HEK293 (cell line): ENCODE data around the gene PARD3B.

Experiments used
- CTCF ChIA-PET: fragments of 350-600 bp; formaldehyde crosslinking; extraction: SDS; loops from one replicate; lab custom pipeline; 2021; ENCODE audit warnings: antibody characterized with exemption; lab: Yijun Ruan, JAX
- POLR2A ChIA-PET: fragments of 300-600 bp; formaldehyde crosslinking; extraction: SDS; loops from one replicate; lab custom pipeline; 2020; ENCODE audit warnings: antibody characterized with exemption, inconsistent platforms; lab: Yijun Ruan, JAX
- H3K27ac ChIP-seq: fragments of 200-500 bp; sonication (Bioruptor generic); 2 replicates; pipeline ENCODE4 v1.5.1; 2014; ENCODE audit warnings: low read depth, low read length, control low read depth, inconsistent platforms; ENCODE audit errors: extremely low read depth
- H3K36me3 ChIP-seq, 2 experiments: fragments of 200-500 bp in 1 of 2; sonication (Bioruptor generic) in 1 of 2; 1 replicate in 1 of 2; 2 replicates in 1 of 2; pipeline ENCODE4 v1.5.1; 2014 to 2017; ENCODE audit warnings: inconsistent platforms in 2 of 2, low read length in 2 of 2; ENCODE audit not compliant: control insufficient read depth in 2 of 2, insufficient read depth in 1 of 2
- H3K4me1 ChIP-seq: fragments of 200-500 bp; sonication (Bioruptor generic); 2 replicates; pipeline ENCODE4 v1.5.1; 2014; ENCODE audit warnings: mild to moderate bottlenecking, low read length, inconsistent platforms; ENCODE audit not compliant: control insufficient read depth, insufficient read depth
- H3K4me3 ChIP-seq: 2 replicates; pipeline ENCODE4 v1.5.1; 2011; ENCODE audit warnings: low read depth, mild to moderate bottlenecking, control low read depth, low read length, moderate library complexity
- H3K9me3 ChIP-seq: fragments of 200-500 bp; sonication (Bioruptor generic); 2 replicates; pipeline ENCODE4 v1.5.1; 2014; ENCODE audit warnings: low read depth, low read length, inconsistent platforms; ENCODE audit not compliant: control insufficient read depth, insufficient read depth
- FEZF1 ChIP-seq: fragments of 450-650 bp; formaldehyde crosslinking; IDR thresholded peaks from 2 replicates; pipeline ENCODE4 v1.5.1; 2016; ENCODE audit warnings: missing biosample characterization, missing genetic modification characterization
- HOXD13 ChIP-seq: sonication (generic); formaldehyde crosslinking; IDR thresholded peaks from 2 replicates; pipeline ENCODE4 v1.8.0; 2022; ENCODE audit warnings: missing genetic modification reagents, borderline replicate concordance
- PRDM1 ChIP-seq: fragments of 450-650 bp; formaldehyde crosslinking; IDR thresholded peaks from 2 replicates; pipeline ENCODE4; 2016; ENCODE audit warnings: missing biosample characterization, missing genetic modification characterization
- SCRT2 ChIP-seq: fragments of 450-650 bp; formaldehyde crosslinking; IDR thresholded peaks from 2 replicates; pipeline ENCODE4 v1.5.1; 2016; ENCODE audit warnings: missing biosample characterization, missing genetic modification characterization
- ZBTB17 ChIP-seq: fragments of 450-650 bp; formaldehyde crosslinking; IDR thresholded peaks from 2 replicates; pipeline ENCODE4 v1.5.1; 2016; ENCODE audit warnings: missing biosample characterization, missing genetic modification characterization
- ZNF121 ChIP-seq: fragments of 450-650 bp; formaldehyde crosslinking; IDR thresholded peaks from 2 replicates; pipeline ENCODE4 v1.5.1; 2016; ENCODE audit warnings: missing biosample characterization, missing genetic modification characterization
- ZNF221 ChIP-seq: fragments of 450-650 bp; formaldehyde crosslinking; IDR thresholded peaks from 2 replicates; pipeline ENCODE4 v1.5.1; 2017; ENCODE audit warnings: missing biosample characterization, missing genetic modification characterization, borderline replicate concordance
- ZNF514 ChIP-seq: fragments of 450-650 bp; formaldehyde crosslinking; IDR thresholded peaks from 2 replicates; pipeline ENCODE4 v1.5.1; 2016; ENCODE audit warnings: missing biosample characterization, missing genetic modification characterization
- ZNF530 ChIP-seq: fragments of 450-650 bp; formaldehyde crosslinking; IDR thresholded peaks from 2 replicates; pipeline ENCODE4 v1.5.1; 2016; ENCODE audit warnings: low read depth, missing biosample characterization, missing genetic modification characterization
- ZNF76 ChIP-seq: fragments of 450-650 bp; formaldehyde crosslinking; IDR thresholded peaks from 2 replicates; pipeline ENCODE4; 2016; ENCODE audit warnings: low read depth, missing biosample characterization, missing genetic modification characterization, borderline replicate concordance
- ZNF768 ChIP-seq: fragments of 450-650 bp; formaldehyde crosslinking; IDR thresholded peaks from 2 replicates; pipeline ENCODE4 v1.5.1; 2018; ENCODE audit warnings: missing biosample characterization, mild to moderate bottlenecking, missing genetic modification characterization
- ZSCAN23 ChIP-seq: fragments of 450-650 bp; formaldehyde crosslinking; IDR thresholded peaks from 2 replicates; pipeline ENCODE4 v1.5.1; 2016; ENCODE audit warnings: missing biosample characterization, missing genetic modification characterization
- TF ChIP-seq, protein P1 (sequence below): fragments of 450-650 bp; formaldehyde crosslinking; IDR thresholded peaks from 2 replicates; pipeline ENCODE4 v1.5.1; 2016; ENCODE audit warnings: missing biosample characterization, missing genetic modification characterization
- TF ChIP-seq, protein P2 (sequence below): fragments of 450-650 bp; formaldehyde crosslinking; IDR thresholded peaks from 2 replicates; pipeline ENCODE4 v1.5.1; 2017; ENCODE audit warnings: missing biosample characterization, missing genetic modification characterization
- TF ChIP-seq, protein P3 (sequence below): fragments of 450-650 bp; formaldehyde crosslinking; IDR thresholded peaks from 2 replicates; pipeline ENCODE4 v1.5.1; 2016; ENCODE audit warnings: missing biosample characterization, missing genetic modification characterization
- TF ChIP-seq, protein P4 (sequence below): fragments of 450-650 bp; formaldehyde crosslinking; IDR thresholded peaks from 2 replicates; pipeline ENCODE4 v1.5.1; 2017; ENCODE audit warnings: missing biosample characterization, missing genetic modification characterization
- TF ChIP-seq, protein P5 (sequence below): fragments of 450-650 bp; formaldehyde crosslinking; IDR thresholded peaks from 2 replicates; pipeline ENCODE4 v1.5.1; 2016; ENCODE audit warnings: missing biosample characterization, missing genetic modification characterization
- TF ChIP-seq, protein P6 (sequence below): fragments of 450-650 bp; formaldehyde crosslinking; IDR thresholded peaks from 2 replicates; pipeline ENCODE4 v1.5.1; 2016; ENCODE audit warnings: missing biosample characterization, missing genetic modification characterization
- TF ChIP-seq, protein P7 (sequence below): fragments of 450-650 bp; formaldehyde crosslinking; IDR thresholded peaks from 2 replicates; pipeline ENCODE4 v1.5.1; 2016; ENCODE audit warnings: missing biosample characterization, missing genetic modification characterization

The PARD3B gene

DNA sequence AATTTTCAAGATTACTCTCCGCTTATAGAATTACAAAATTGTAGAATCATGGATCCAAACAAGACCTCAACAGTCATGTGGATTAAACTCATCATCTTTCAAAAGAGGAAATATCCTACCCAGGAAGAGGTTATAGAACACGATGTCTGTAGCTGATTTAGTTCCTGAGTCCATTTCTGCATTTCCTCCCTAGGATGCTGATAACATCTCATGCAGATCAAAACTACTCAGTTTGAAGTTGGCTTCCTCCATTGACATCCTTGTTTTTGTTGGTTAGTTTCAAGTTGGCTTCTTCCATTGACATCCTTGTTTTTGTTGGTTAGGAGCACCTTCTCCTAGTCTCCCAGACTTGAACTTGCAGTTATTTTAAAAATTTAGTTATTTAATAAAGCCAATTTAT, 147.5 kb downstream of the PARD3B start (continued):
- TF ChIP-seq, protein P1, sequence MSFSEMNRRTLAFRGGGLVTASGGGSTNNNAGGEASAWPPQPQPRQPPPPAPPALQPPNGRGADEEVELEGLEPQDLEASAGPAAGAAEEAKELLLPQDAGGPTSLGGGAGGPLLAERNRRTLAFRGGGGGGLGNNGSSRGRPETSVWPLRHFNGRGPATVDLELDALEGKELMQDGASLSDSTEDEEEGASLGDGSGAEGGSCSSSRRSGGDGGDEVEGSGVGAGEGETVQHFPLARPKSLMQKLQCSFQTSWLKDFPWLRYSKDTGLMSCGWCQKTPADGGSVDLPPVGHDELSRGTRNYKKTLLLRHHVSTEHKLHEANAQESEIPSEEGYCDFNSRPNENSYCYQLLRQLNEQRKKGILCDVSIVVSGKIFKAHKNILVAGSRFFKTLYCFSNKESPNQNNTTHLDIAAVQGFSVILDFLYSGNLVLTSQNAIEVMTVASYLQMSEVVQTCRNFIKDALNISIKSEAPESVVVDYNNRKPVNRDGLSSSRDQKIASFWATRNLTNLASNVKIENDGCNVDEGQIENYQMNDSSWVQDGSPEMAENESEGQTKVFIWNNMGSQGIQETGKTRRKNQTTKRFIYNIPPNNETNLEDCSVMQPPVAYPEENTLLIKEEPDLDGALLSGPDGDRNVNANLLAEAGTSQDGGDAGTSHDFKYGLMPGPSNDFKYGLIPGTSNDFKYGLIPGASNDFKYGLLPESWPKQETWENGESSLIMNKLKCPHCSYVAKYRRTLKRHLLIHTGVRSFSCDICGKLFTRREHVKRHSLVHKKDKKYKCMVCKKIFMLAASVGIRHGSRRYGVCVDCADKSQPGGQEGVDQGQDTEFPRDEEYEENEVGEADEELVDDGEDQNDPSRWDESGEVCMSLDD (tag by site-specific recombination) = no peak
- TF ChIP-seq PRDM1 (tag by site-specific recombination) (no peak), ZNF530 (tag by site-specific recombination) (no peak), ZNF768 (no peak), ZNF76 (no peak), SCRT2 (no peak)
- TF ChIP-seq, protein P2, sequence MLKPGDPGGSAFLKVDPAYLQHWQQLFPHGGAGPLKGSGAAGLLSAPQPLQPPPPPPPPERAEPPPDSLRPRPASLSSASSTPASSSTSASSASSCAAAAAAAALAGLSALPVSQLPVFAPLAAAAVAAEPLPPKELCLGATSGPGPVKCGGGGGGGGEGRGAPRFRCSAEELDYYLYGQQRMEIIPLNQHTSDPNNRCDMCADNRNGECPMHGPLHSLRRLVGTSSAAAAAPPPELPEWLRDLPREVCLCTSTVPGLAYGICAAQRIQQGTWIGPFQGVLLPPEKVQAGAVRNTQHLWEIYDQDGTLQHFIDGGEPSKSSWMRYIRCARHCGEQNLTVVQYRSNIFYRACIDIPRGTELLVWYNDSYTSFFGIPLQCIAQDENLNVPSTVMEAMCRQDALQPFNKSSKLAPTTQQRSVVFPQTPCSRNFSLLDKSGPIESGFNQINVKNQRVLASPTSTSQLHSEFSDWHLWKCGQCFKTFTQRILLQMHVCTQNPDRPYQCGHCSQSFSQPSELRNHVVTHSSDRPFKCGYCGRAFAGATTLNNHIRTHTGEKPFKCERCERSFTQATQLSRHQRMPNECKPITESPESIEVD (tag by site-specific recombination) = no peak
- TF ChIP-seq, protein P3, sequence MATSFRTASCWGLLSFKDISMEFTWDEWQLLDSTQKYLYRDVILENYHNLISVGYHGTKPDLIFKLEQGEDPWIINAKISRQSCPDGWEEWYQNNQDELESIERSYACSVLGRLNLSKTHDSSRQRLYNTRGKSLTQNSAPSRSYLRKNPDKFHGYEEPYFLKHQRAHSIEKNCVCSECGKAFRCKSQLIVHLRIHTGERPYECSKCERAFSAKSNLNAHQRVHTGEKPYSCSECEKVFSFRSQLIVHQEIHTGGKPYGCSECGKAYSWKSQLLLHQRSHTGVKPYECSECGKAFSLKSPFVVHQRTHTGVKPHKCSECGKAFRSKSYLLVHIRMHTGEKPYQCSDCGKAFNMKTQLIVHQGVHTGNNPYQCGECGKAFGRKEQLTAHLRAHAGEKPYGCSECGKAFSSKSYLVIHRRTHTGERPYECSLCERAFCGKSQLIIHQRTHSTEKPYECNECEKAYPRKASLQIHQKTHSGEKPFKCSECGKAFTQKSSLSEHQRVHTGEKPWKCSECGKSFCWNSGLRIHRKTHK (tag by site-specific recombination) = no peak
- TF ChIP-seq, all 188 proteins: peak for 0

DNA sequence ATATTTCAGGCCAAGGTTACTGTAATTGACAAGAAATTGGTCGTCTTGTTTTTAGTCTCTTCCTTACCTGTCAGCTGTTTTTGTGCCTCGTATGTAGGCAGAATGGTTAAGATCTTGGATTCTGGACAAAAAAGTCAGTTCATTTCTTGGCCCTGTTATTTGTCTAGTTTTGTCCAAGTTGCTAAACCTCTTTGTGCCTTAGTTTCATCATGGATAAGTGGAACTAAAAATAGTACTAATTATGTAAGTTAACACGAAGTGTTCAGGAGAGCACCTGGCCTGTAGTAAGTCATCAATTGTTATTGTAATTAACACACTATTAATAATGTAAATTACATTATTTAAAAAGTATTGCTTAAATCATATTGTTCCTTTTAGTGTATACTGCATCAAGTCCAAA, 148.0 kb downstream of the PARD3B start:
- Histone ChIP-seq H3K36me3 (no peaks in the 10 kb centered on the region), H3K9me3 (no peaks in the 10 kb centered on the region), H3K4me1 (no peaks in the 10 kb centered on the region), H3K27ac (no peak overlapping the region), H3K4me3 (no peak overlapping the region)
- CTCF ChIA-PET = interaction anchor here (0.9 to 1.6 kb wide), 3 partner anchors 8 to 108 kb away, joined by 3 to 5 read pairs (median 3); no protein-coding TSS in a partner anchor
- POLR2A ChIA-PET = no interaction called here
- no peak for TF ChIP-seq ZBTB17 (tag by site-specific recombination)
- TF ChIP-seq, protein P4, sequence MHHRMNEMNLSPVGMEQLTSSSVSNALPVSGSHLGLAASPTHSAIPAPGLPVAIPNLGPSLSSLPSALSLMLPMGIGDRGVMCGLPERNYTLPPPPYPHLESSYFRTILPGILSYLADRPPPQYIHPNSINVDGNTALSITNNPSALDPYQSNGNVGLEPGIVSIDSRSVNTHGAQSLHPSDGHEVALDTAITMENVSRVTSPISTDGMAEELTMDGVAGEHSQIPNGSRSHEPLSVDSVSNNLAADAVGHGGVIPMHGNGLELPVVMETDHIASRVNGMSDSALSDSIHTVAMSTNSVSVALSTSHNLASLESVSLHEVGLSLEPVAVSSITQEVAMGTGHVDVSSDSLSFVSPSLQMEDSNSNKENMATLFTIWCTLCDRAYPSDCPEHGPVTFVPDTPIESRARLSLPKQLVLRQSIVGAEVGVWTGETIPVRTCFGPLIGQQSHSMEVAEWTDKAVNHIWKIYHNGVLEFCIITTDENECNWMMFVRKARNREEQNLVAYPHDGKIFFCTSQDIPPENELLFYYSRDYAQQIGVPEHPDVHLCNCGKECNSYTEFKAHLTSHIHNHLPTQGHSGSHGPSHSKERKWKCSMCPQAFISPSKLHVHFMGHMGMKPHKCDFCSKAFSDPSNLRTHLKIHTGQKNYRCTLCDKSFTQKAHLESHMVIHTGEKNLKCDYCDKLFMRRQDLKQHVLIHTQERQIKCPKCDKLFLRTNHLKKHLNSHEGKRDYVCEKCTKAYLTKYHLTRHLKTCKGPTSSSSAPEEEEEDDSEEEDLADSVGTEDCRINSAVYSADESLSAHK (tag by site-specific recombination) = no peak
- no peak for TF ChIP-seq ZNF221
- TF ChIP-seq ZNF121 (tag by site-specific recombination) = no peak
- TF ChIP-seq, protein P5, sequence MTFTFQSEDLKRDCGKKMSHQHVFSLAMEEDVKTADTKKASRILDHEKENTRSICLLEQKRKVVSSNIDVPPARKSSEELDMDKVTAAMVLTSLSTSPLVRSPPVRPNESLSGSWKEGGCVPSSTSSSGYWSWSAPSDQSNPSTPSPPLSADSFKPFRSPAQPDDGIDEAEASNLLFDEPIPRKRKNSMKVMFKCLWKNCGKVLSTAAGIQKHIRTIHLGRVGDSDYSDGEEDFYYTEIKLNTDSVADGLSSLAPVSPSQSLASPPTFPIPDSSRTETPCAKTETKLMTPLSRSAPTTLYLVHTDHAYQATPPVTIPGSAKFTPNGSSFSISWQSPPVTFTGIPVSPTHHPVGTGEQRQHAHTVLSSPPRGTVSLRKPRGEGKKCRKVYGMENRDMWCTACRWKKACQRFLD = no peak
- TF ChIP-seq, protein P6, sequence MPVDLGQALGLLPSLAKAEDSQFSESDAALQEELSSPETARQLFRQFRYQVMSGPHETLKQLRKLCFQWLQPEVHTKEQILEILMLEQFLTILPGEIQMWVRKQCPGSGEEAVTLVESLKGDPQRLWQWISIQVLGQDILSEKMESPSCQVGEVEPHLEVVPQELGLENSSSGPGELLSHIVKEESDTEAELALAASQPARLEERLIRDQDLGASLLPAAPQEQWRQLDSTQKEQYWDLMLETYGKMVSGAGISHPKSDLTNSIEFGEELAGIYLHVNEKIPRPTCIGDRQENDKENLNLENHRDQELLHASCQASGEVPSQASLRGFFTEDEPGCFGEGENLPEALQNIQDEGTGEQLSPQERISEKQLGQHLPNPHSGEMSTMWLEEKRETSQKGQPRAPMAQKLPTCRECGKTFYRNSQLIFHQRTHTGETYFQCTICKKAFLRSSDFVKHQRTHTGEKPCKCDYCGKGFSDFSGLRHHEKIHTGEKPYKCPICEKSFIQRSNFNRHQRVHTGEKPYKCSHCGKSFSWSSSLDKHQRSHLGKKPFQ (tag by site-specific recombination) = no peak
- TF ChIP-seq ZNF514 (tag by site-specific recombination) = no peak
- no peak for TF ChIP-seq SCRT2
- TF ChIP-seq HOXD13 (CRISPR knock-in tag) = no peak
- TF ChIP-seq FEZF1 (tag by site-specific recombination) = no peak
- TF ChIP-seq ZSCAN23 (tag by site-specific recombination) = no peak
- TF ChIP-seq, protein P7, sequence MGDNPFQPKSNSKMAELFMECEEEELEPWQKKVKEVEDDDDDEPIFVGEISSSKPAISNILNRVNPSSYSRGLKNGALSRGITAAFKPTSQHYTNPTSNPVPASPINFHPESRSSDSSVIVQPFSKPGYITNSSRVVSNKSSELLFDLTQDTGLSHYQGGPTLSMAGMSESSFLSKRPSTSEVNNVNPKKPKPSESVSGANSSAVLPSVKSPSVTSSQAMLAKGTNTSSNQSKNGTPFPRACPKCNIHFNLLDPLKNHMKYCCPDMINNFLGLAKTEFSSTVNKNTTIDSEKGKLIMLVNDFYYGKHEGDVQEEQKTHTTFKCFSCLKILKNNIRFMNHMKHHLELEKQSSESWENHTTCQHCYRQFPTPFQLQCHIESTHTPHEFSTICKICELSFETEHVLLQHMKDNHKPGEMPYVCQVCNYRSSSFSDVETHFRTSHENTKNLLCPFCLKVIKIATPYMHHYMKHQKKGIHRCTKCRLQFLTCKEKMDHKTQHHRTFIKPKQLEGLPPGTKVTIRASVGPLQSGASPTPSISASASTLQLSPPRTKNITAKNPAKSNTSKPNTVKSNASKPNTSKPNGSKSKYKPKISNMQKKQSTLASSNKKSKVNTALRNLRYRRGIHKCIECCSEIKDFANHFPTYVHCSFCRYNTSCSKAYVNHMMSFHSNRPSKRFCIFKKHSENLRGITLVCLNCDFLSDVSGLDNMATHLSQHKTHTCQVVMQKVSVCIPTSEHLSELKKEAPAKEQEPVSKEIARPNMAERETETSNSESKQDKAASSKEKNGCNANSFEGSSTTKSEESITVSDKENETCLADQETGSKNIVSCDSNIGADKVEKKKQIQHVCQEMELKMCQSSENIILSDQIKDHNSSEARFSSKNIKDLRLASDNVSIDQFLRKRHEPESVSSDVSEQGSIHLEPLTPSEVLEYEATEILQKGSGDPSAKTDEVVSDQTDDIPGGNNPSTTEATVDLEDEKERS (tag by site-specific recombination) = no peak
